ENCODE data around the gene AMBRA1.
A peak's percentile ranks its signal among the peaks of the same experiment; 100 is the strongest.

AMBRA1 gene

DNA sequence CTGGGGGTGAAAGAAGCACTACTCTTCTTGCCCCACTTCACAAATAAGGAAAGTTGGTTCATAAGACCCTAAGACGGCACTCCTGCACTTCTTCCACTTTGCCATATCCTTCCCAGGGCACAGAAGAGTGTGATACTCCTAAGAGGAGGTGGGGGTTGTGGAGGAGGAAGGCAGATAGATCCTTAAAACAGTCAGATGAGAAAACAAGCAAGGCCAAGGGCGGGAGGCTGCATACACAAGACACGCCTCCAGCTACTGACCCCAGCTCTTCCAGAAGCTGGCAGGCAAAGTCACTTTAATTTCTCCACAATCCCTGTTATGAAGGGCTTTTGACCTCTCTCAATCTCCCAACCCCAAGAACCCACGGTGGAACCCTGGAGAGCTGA is 200.6 kb downstream of the AMBRA1 start:
- TF ChIP-seq, protein P1, sequence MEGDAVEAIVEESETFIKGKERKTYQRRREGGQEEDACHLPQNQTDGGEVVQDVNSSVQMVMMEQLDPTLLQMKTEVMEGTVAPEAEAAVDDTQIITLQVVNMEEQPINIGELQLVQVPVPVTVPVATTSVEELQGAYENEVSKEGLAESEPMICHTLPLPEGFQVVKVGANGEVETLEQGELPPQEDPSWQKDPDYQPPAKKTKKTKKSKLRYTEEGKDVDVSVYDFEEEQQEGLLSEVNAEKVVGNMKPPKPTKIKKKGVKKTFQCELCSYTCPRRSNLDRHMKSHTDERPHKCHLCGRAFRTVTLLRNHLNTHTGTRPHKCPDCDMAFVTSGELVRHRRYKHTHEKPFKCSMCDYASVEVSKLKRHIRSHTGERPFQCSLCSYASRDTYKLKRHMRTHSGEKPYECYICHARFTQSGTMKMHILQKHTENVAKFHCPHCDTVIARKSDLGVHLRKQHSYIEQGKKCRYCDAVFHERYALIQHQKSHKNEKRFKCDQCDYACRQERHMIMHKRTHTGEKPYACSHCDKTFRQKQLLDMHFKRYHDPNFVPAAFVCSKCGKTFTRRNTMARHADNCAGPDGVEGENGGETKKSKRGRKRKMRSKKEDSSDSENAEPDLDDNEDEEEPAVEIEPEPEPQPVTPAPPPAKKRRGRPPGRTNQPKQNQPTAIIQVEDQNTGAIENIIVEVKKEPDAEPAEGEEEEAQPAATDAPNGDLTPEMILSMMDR (IDR thresholded peaks at IDR 0.05; ENCODE audit: poor library complexity, severe bottlenecking) = no peak
- ATAC-seq (ENCODE audit: low read depth) = no peak

GRCh38 chr11:46392421-46393230 is 201.2 kb downstream of the AMBRA1 start:
- no peaks in the 10 kb centered on the region for H3K9me3 ChIP-seq (ENCODE audit: severe bottlenecking)
- no peak overlapping the region for H3K27ac ChIP-seq (ENCODE audit: poor library complexity, severe bottlenecking)
- DNase-seq (ENCODE audit: low spot score) (peak; percentile 76), ATAC-seq (ENCODE audit: low read depth) (peak; percentile 73)
- H3K4me1 ChIP-seq (ENCODE audit: insufficient read depth, poor library complexity, severe bottlenecking) = no peaks in the 10 kb centered on the region
- no peaks in the 10 kb centered on the region for H3K36me3 ChIP-seq (ENCODE audit: low read depth)
- H3K4me3 ChIP-seq (ENCODE audit: severe bottlenecking) = peak overlapping the region; percentile 40
- TF ChIP-seq, protein P1 (IDR thresholded peaks at IDR 0.05; ENCODE audit: poor library complexity, severe bottlenecking) = peak; percentile 0
- H3K27me3 ChIP-seq (ENCODE audit: insufficient read depth, poor library complexity, severe bottlenecking) = peaks cover 35% of the 10 kb centered on the region

More for the DNA sequence above, 200.6 kb downstream of the AMBRA1 start:
- no peak for DNase-seq (ENCODE audit: low spot score)
- no peaks in the 10 kb centered on the region for H3K4me1 ChIP-seq (ENCODE audit: insufficient read depth, poor library complexity, severe bottlenecking)
- no peaks in the 10 kb centered on the region for H3K9me3 ChIP-seq (ENCODE audit: severe bottlenecking)
- H3K4me3 ChIP-seq (ENCODE audit: severe bottlenecking) = no peak overlapping the region
- peaks cover 35% of the 10 kb centered on the region for H3K27me3 ChIP-seq (ENCODE audit: insufficient read depth, poor library complexity, severe bottlenecking)
- H3K36me3 ChIP-seq (ENCODE audit: low read depth) = no peaks in the 10 kb centered on the region
- H3K27ac ChIP-seq (ENCODE audit: poor library complexity, severe bottlenecking) = no peak overlapping the region

DNA sequence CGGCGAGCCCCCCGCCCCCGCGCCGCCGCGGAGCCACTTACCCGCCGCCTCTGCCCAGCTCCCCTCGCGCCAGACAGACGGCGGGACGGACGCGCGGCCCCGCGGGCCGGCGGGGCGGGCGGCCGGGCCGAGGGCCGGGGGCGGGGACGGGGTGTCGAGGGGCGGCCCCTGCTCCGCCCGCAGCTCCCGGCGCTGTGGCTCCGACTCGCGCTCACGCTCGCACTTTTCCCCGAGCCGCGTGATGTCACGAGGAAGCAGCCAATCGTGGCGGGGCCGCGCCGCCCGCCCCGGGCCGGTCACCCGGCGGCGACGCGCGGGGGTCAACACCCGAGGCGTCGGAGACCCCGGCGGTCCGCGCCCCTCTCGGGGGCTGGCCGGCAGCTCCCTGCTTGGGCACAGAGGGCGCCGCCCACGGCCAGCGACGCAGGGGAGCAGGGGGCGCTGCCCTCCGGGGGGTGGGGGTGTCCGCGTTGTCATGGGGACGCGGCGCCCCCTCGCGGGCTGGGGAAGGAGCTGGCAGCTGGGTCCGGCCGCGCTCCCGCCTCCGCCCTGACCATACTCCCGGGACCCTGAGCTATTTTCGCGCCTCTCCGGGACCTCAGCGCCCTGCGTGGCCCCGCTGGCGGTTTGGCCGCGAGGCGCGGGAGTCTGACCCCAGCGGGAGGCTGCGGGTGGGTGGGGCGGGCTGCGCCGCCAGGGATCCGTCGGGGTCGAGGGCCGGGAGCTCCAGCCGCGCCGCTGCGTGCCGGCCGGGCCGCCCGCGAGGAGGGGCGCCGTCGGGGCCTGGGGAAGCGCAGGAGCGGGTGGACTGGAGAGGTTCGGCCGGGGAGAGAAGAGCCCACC is 202.0 kb downstream of the AMBRA1 start, which contains the start of gene CHRM4:
Gene CHRM4, minus strand, starts transcription at position 199 of the 843 bp plus-strand sequence. CDS start 5,219 bp downstream, outside the sequence.
- TF ChIP-seq, protein P1 (IDR thresholded peaks at IDR 0.05; ENCODE audit: poor library complexity, severe bottlenecking) = peak; percentile 75
- Histone ChIP-seq H3K27me3 (ENCODE audit: insufficient read depth, poor library complexity, severe bottlenecking) (peaks cover 35% of the 10 kb centered on the region), H3K4me1 (ENCODE audit: insufficient read depth, poor library complexity, severe bottlenecking) (no peaks in the 10 kb centered on the region), H3K4me3 (ENCODE audit: severe bottlenecking) (peak within 1 kb of the TSS; percentile 40), H3K27ac (ENCODE audit: poor library complexity, severe bottlenecking) (no peak within 1 kb of the TSS), H3K9me3 (ENCODE audit: severe bottlenecking) (no peaks in the 10 kb centered on the region), H3K36me3 (ENCODE audit: low read depth) (no peaks in the 10 kb centered on the region)
- ATAC-seq (ENCODE audit: low read depth) (peak; percentile 2; the same call in 1 of the 3 replicates), DNase-seq (ENCODE audit: low spot score) (no peak)

DNA sequence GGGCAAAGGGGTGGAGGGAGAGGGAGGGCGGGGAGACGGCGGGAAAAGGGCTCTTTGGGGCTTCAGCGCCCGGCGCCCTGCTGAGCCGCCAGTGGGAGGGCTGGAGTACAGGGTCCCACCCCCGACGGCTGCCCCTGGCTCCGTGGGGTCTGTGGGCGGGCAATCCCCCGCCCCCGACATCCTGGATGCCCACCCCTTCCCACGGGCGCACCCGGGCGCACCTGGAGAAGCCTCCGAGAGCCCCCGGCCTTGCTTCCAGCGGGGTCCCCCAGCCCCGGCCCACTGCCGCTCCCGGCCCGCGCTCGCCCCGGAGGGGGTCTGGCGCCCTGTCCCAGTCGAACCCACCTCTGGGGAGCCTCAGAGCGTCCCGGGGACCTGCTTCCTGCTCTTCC is 202.6 kb downstream of the AMBRA1 start:
- no peak overlapping the region for H3K27ac ChIP-seq (ENCODE audit: poor library complexity, severe bottlenecking)
- no peaks in the 10 kb centered on the region for H3K9me3 ChIP-seq (ENCODE audit: severe bottlenecking)
- ATAC-seq (ENCODE audit: low read depth) (no peak), DNase-seq (ENCODE audit: low spot score) (no peak)
- peaks cover 35% of the 10 kb centered on the region for H3K27me3 ChIP-seq (ENCODE audit: insufficient read depth, poor library complexity, severe bottlenecking)
- TF ChIP-seq, protein P1 (IDR thresholded peaks at IDR 0.05; ENCODE audit: poor library complexity, severe bottlenecking) = no peak
- H3K4me1 ChIP-seq (ENCODE audit: insufficient read depth, poor library complexity, severe bottlenecking) = no peaks in the 10 kb centered on the region
- peak overlapping the region; percentile 40 for H3K4me3 ChIP-seq (ENCODE audit: severe bottlenecking)
- H3K36me3 ChIP-seq (ENCODE audit: low read depth) = no peaks in the 10 kb centered on the region
